Neural cell (in vitro differentiated cells): ENCODE measurements around the gene TTC21A. TPM values are rescaled to one million over a fixed set of nuclear protein-coding genes. Genes with fewer than 3 reads are reported as not detected.

Source experiments
- H2AFZ ChIP-seq: fragments of 200-600, 300-800 bp; sonication (generic), shearing (Covaris generic); 2 replicates; pipeline ENCODE4 v1.6.0; 2014; ENCODE audit warnings: low read depth, mild to moderate bottlenecking, antibody characterized with exemption, low read length, moderate library complexity
- H3F3A ChIP-seq: fragments of 200-600 bp; shearing (Covaris generic); 2 replicates; pipeline ENCODE4 v1.6.1; 2016; ENCODE audit warnings: mild to moderate bottlenecking, moderate library complexity, mixed read lengths, antibody characterized with exemption, low read length; ENCODE audit not compliant: insufficient read depth, poor library complexity, severe bottlenecking
- H3K27ac ChIP-seq: fragments of 200-600, 300-800 bp; sonication (generic), shearing (Covaris generic); 2 replicates; pipeline ENCODE4 v1.5.1; 2014; ENCODE audit warnings: mild to moderate bottlenecking, low read length, moderate library complexity
- H3K27me3 ChIP-seq: fragments of 300-800, 200-600 bp; sonication (generic), shearing (Covaris generic); 2 replicates; pipeline ENCODE4 v1.6.0; 2014; ENCODE audit warnings: mild to moderate bottlenecking, low read depth, low read length, moderate library complexity; ENCODE audit not compliant: insufficient read depth
- H3K36me3 ChIP-seq: fragments of 300-800, 200-600 bp; sonication (generic), shearing (Covaris generic); 2 replicates; pipeline ENCODE4 v1.5.1; 2014; ENCODE audit warnings: mild to moderate bottlenecking, antibody characterized with exemption, low read length, moderate library complexity; ENCODE audit not compliant: insufficient read depth
- H3K4me2 ChIP-seq: fragments of 300-800, 200-600 bp; sonication (generic), shearing (Covaris generic); 2 replicates; pipeline ENCODE4 v1.6.0; 2014; ENCODE audit warnings: mild to moderate bottlenecking, low read length
- H3K4me3 ChIP-seq: fragments of 300-800, 200-600 bp; sonication (generic), shearing (Covaris generic); 2 replicates; pipeline ENCODE4 v1.5.1; 2014; ENCODE audit warnings: mild to moderate bottlenecking, low read length, moderate library complexity
- H3K79me2 ChIP-seq: fragments of 200-600 bp; shearing (Covaris generic); replicated peaks from 2 replicates; pipeline ENCODE4 v1.6.0; 2014; ENCODE audit warnings: mild to moderate bottlenecking, low read length, moderate library complexity; ENCODE audit not compliant: insufficient read depth
- H3K9ac ChIP-seq: fragments of 300-800, 200-600 bp; sonication (generic), shearing (Covaris generic); 2 replicates; pipeline ENCODE4 v1.6.1; 2016; ENCODE audit warnings: mild to moderate bottlenecking, low read length, mixed read lengths
- H3K9me2 ChIP-seq: fragments of 200-600 bp; shearing (Covaris generic); 2 replicates; pipeline ENCODE4 v1.6.1; 2016; ENCODE audit warnings: mild to moderate bottlenecking, low read length, mixed read lengths; ENCODE audit not compliant: insufficient read depth
- H3K9me3 ChIP-seq: fragments of 200-600, 300-800 bp; sonication (generic), shearing (Covaris generic); 2 replicates; pipeline ENCODE4 v1.6.1; 2016; ENCODE audit warnings: mild to moderate bottlenecking, mixed run types, low read length, moderate library complexity, mixed read lengths
- H4K20me1 ChIP-seq: fragments of 200-600 bp; shearing (Covaris generic); 2 replicates; pipeline ENCODE4 v1.6.1; 2016; ENCODE audit warnings: mild to moderate bottlenecking, mixed run types; ENCODE audit not compliant: insufficient read depth
- EP300 ChIP-seq: fragments of 450-650 bp; conservative IDR thresholded peaks from 2 replicates; pipeline ENCODE4 v1.6.1; 2014; ENCODE audit warnings: antibody characterized with exemption, mild to moderate bottlenecking, moderate library complexity; ENCODE audit not compliant: poor library complexity, severe bottlenecking
- EZH2 ChIP-seq: fragments of 200-600, 300-800 bp; shearing (Covaris generic), sonication (generic); IDR thresholded peaks from 2 replicates; pipeline ENCODE4 v1.6.1; 2014; ENCODE audit warnings: antibody characterized with exemption, low read length, borderline replicate concordance, mild to moderate bottlenecking; ENCODE audit not compliant: insufficient read depth, poor library complexity, severe bottlenecking
- MXI1 ChIP-seq: fragments of 450-650 bp; conservative IDR thresholded peaks from 2 replicates; pipeline ENCODE4 v1.6.1; 2014; ENCODE audit warnings: antibody characterized with exemption, mild to moderate bottlenecking; ENCODE audit not compliant: poor library complexity, severe bottlenecking
- POLR2AphosphoS5 ChIP-seq: IDR thresholded peaks from 2 replicates; pipeline ENCODE4 v1.6.1; 2012
- RAD21 ChIP-seq: fragments of 450-650 bp; conservative IDR thresholded peaks from 2 replicates; pipeline ENCODE4 v1.6.1; 2014; ENCODE audit warnings: antibody characterized with exemption, mild to moderate bottlenecking, moderate library complexity
- SMC3 ChIP-seq: fragments of 450-650 bp; conservative IDR thresholded peaks from 2 replicates; pipeline ENCODE4 v1.6.1; 2014; ENCODE audit warnings: antibody characterized with exemption, mild to moderate bottlenecking, moderate library complexity; ENCODE audit not compliant: poor library complexity
- TAF1 ChIP-seq: IDR thresholded peaks from 2 replicates; pipeline ENCODE4 v1.6.1; 2012; ENCODE audit warnings: low read depth
- polyA plus RNA-seq: library from polyadenylated mRNA; depleted of rRNA; stranded (reverse); fragments of >200 nt; gene quantifications from 2 replicates; pipeline ENCODE4 v1.2.3, GENCODE V29; 2014
- TF ChIP-seq, protein P1 (sequence below): fragments of 450-650 bp; IDR thresholded peaks from 2 replicates; pipeline ENCODE4 v1.5.1; 2014; ENCODE audit warnings: antibody characterized with exemption, mild to moderate bottlenecking, moderate library complexity; ENCODE audit not compliant: poor library complexity, severe bottlenecking
- TF ChIP-seq, protein P2 (sequence below): IDR thresholded peaks from 2 replicates; pipeline ENCODE4 v1.6.1; 2012; ENCODE audit warnings: borderline replicate concordance

The TTC21A gene
- polyA plus RNA-seq, 1 donor from 2014 or later, result 6.2 TPM

DNA sequence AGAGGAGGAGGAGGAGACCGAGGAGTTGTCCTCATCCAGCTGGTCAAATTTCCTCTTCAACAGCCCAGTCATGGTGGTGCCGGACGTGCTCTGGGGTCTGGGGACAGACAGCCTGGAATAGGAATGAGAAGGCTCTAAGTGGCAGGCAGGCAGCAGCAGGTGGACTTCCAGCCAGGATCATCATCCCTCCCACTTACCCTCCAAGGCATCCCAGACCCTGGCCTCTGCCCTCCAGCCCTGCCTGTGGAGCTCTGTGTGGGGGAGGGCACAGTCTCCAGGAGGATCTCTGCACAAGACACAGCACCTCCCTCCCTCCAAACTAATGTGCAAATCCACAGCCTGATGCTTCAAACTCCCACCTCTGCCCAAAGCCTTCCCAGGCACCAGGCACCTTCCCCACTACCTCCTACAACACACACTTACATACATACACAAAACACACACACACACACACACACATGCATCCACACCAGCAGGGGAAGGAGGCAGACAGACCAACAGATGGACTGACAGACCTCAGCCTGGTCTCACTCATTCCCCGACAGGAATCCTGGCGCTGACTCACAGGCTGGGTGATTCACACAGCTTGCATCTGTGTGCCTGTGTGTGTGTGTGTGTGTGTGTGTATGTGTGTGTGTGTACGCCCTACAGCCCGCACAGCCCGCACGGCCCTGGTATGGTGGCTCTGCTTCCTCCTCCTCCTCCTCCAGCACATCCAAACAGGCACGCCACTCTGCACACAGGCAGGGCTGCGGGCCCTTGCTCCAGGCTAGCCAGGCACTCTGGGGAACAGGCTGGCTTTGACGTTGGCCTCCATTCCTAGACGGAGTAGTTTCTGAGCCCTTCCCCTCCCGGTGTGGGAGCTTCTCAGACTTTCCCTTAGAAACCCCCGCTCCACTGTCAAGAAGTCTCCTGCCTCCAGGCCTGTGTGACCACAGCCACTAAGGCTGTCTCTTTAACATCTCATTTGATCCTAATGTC is 39.4 kb downstream of the TTC21A start:
- Histone ChIP-seq H4K20me1 (no peaks in the 10 kb centered on the region), H3K9me3 (no peaks in the 10 kb centered on the region), H3F3A (no peaks in the 10 kb centered on the region), H3K36me3 (no peaks in the 10 kb centered on the region), H3K79me2 (no peaks in the 10 kb centered on the region), H3K27ac (no peak overlapping the region), H3K27me3 (peaks cover 2% of the 10 kb centered on the region), H3K9me2 (no peaks in the 10 kb centered on the region), H3K4me2 (no peak overlapping the region), H2AFZ (no peak overlapping the region), H3K9ac (no peak overlapping the region), H3K4me3 (no peak overlapping the region)
- no peak for TF ChIP-seq MXI1
- TF ChIP-seq SMC3, result no peak
- TF ChIP-seq, protein P1, sequence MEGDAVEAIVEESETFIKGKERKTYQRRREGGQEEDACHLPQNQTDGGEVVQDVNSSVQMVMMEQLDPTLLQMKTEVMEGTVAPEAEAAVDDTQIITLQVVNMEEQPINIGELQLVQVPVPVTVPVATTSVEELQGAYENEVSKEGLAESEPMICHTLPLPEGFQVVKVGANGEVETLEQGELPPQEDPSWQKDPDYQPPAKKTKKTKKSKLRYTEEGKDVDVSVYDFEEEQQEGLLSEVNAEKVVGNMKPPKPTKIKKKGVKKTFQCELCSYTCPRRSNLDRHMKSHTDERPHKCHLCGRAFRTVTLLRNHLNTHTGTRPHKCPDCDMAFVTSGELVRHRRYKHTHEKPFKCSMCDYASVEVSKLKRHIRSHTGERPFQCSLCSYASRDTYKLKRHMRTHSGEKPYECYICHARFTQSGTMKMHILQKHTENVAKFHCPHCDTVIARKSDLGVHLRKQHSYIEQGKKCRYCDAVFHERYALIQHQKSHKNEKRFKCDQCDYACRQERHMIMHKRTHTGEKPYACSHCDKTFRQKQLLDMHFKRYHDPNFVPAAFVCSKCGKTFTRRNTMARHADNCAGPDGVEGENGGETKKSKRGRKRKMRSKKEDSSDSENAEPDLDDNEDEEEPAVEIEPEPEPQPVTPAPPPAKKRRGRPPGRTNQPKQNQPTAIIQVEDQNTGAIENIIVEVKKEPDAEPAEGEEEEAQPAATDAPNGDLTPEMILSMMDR, result no peak
- TF ChIP-seq, protein P2, sequence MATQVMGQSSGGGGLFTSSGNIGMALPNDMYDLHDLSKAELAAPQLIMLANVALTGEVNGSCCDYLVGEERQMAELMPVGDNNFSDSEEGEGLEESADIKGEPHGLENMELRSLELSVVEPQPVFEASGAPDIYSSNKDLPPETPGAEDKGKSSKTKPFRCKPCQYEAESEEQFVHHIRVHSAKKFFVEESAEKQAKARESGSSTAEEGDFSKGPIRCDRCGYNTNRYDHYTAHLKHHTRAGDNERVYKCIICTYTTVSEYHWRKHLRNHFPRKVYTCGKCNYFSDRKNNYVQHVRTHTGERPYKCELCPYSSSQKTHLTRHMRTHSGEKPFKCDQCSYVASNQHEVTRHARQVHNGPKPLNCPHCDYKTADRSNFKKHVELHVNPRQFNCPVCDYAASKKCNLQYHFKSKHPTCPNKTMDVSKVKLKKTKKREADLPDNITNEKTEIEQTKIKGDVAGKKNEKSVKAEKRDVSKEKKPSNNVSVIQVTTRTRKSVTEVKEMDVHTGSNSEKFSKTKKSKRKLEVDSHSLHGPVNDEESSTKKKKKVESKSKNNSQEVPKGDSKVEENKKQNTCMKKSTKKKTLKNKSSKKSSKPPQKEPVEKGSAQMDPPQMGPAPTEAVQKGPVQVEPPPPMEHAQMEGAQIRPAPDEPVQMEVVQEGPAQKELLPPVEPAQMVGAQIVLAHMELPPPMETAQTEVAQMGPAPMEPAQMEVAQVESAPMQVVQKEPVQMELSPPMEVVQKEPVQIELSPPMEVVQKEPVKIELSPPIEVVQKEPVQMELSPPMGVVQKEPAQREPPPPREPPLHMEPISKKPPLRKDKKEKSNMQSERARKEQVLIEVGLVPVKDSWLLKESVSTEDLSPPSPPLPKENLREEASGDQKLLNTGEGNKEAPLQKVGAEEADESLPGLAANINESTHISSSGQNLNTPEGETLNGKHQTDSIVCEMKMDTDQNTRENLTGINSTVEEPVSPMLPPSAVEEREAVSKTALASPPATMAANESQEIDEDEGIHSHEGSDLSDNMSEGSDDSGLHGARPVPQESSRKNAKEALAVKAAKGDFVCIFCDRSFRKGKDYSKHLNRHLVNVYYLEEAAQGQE, result no peak
- no peak for TF ChIP-seq RAD21
- no peak for TF ChIP-seq POLR2AphosphoS5
- no peak for TF ChIP-seq EP300
- no peak for TF ChIP-seq TAF1
- TF ChIP-seq EZH2, result no peak

DNA sequence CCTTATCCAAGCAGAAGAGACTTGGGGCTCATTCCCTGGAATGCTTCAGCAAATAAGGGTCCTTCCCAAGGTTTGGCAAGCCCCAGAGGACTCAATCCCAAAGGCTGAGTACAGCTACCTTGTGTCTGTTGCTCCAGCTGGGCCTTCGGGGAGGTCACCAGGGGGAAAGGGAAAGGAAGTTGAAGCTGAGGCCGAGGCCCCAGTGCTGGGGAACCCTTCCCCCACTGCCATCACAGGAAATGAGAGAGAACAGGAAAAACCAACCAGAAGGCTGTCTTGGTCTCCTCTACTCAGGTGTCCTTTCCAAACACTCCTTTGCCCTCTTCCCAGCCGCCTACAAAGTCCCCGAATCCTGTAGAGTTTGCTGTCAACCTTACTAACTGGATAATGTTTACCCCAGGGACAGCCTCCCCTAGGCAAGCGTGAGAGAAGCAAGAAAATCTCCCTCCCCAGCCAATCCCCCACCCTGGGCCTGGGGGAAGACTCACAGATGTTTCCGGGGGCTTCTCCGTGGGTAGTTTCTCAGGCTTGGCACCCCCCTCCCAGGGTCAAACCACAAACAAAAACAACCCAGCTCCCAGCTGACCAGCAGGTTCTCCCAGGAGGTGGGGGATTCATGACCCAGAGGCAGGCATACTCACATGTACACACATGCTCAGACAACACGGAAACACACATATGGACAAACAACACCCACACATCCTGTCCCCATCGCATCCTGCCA is 40.4 kb downstream of the TTC21A start:
- Histone ChIP-seq H3K4me2 (no peak overlapping the region), H3K36me3 (no peaks in the 10 kb centered on the region), H3K9me2 (no peaks in the 10 kb centered on the region), H3K4me3 (no peak overlapping the region), H3K9ac (no peak overlapping the region), H3K79me2 (no peaks in the 10 kb centered on the region), H3K9me3 (no peaks in the 10 kb centered on the region), H4K20me1 (no peaks in the 10 kb centered on the region), H3F3A (no peaks in the 10 kb centered on the region), H3K27me3 (peaks cover 12% of the 10 kb centered on the region), H2AFZ (no peak overlapping the region), H3K27ac (no peak overlapping the region)
- TF ChIP-seq MXI1 (no peak), EP300 (no peak), RAD21 (no peak), EZH2 (no peak), SMC3 (no peak), POLR2AphosphoS5 (no peak), TAF1 (no peak)
- TF ChIP-seq, protein P2, result no peak
- TF ChIP-seq, protein P1, result no peak
